HG03342 (cell line): ENCODE data around the gene PRRT1.
"Not testable (repeated sequence)": the region's sequence is repeated elsewhere in the genome, so short reads cannot be mapped to it uniquely, and the experiment has no call there.

Experiments
- ATAC-seq: cut with Tn5 transposase; IDR thresholded peaks from one replicate; pipeline ENCODE4 v1.9.1; 2021; ENCODE audit warnings: mild to moderate bottlenecking, moderate library complexity; ENCODE audit not compliant: unreplicated experiment

Gene PRRT1

GRCh38 chr6:32105433-32105832 lies 46.3 kb downstream of the PRRT1 start:
- no peak for ATAC-seq

- no peak for ATAC-seq
These were observed 49.5 kb downstream of the PRRT1 start for GRCh38 chr6:32102255-32102654.

- ATAC-seq, result not testable (repeated sequence)
These were observed 51.5 kb downstream of the PRRT1 start for GRCh38 chr6:32100251-32100650.
